ENCODE data around the gene SYCP2L. TPM values are rescaled to one million over a fixed set of nuclear protein-coding genes. Genes with fewer than 3 reads are reported as not detected.
"Not testable (repeated sequence)": the region's sequence is repeated elsewhere in the genome, so short reads cannot be mapped to it uniquely, and the experiment has no call there.

The SYCP2L gene
- total RNA-seq: 0.17 TPM in 1 of 2 replicates, not detected in the other

- peak; percentile 22 for DNase-seq
Measured at GRCh38 chr6:10886691-10887502, at the start of gene SYCP2L. TSS of gene SYCP2L (plus strand) at chr6:10887052. CDS start at chr6:10887127, 75 bp downstream.

- peak; percentile 18 for DNase-seq
Measured at GRCh38 chr6:10837622-10837994, 49.2 kb upstream of the SYCP2L start.

GRCh38 chr6:10837995-10838793 lies 48.7 kb upstream of the SYCP2L start, which contains the start of gene MAK:
TSS of gene MAK (minus strand) at chr6:10838539. CDS start at chr6:10830648, 7,891 bp downstream.
- peak; percentile 81 for DNase-seq

GRCh38 chr6:10838794-10839333 lies 48.0 kb upstream of the SYCP2L start:
- no peak for DNase-seq

GRCh38 chr6:10843554-10843953 lies 43.3 kb upstream of the SYCP2L start:
- no peak for DNase-seq

- peak; percentile 25 for DNase-seq
Measured at GRCh38 chr6:10847684-10848083, 39.2 kb upstream of the SYCP2L start.

- no peak for DNase-seq
Measured at GRCh38 chr6:10849901-10850300, 37.0 kb upstream of the SYCP2L start.

DNA sequence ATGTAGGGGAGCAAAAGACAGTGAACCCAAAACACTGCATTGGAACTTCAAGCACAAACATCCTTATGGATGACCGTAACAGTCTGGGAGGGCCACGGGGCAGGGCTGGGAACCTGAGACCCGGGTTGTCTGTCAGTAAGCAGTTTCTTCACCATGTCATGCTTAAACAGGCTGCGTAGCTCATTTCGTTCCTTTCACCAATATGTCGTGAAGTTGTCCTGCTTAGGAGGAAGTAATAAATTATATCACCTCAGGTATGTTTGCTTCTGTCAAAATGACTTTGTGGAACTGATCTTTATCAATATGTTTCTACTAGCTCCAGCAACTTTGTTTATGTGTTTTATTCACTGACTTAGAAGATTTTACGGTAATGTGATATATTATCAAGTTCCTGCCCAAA lies 36.1 kb upstream of the SYCP2L start:
- DNase-seq: no peak

DNA sequence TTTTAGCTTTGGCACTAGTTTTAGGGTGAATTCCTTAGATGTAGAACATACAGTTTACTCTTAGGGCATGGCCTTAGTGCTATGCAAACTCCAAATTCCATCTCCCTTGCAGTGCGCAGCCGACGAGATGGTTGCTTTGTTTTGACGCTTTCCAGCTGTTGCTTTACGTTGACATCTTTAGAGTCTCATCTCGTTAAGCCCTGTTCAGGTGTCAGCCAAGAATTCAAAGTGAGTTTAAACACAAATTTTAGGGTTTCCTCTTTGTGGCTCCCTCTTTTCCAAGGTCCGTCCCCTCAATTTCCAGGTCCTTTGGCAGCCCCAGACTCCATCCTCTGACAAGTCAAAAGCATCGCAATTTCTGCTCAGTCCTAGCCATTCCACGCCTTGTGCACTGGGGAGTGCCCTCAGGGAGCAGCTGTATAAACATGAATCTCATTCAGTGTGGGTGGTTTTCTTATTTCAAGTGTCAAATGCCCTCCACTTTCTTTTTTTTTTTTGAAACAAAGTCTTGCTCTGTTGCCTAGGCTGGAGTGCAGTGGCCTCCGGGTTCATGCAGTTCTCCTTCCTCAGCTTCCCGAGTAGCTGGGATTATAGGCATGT lies 34.4 kb upstream of the SYCP2L start:
- no peak for DNase-seq

DNA sequence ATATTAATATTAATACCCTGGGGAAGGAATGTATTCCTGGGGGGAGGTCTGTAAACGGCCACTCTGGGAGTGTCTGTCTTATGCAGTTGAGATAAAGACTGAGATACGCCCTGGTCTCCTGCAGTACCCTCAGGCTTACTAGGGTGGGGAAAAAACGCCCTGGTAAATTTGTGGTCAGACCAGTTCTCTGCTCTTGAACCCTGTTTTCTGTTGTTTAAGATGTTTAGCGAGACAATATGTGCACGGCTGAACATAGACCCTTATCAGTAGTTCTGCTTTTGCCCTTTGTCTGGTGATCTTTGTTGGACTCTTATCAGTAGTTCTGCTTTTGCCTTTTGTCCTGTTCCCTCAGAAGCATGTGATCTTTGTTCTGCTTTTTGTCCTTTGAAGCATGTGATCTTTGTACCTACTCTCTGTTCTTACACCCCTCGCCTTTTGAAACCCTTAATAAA lies 33.0 kb upstream of the SYCP2L start:
- not testable (repeated sequence) for DNase-seq

- DNase-seq: no peak
Measured at GRCh38 chr6:10854922-10855632, 31.8 kb upstream of the SYCP2L start.

- no peak for DNase-seq
Measured at GRCh38 chr6:10857259-10857658, 29.6 kb upstream of the SYCP2L start.

GRCh38 chr6:10861086-10861485 lies 25.8 kb upstream of the SYCP2L start:
- DNase-seq: no peak

DNA sequence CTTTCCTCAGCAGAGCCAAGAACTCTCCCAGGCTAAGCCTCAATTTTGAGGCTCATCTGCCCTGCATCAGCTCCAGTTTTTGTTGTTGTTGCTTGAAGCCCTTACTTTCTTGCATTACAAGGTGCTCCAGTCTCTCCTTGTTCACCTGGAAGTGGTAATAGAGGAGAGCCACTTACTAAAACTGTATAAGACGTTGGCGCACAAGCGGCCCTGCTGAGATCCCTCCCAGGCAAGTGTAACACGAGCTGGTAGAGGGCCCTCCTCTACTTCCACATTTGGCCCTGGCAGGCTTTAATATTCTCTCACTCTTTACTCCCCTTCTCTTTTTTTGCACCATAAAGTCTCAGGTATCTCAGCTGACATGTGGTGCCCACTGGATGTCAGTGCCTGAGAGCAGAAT lies 24.5 kb upstream of the SYCP2L start:
- DNase-seq: no peak

GRCh38 chr6:10863031-10863430 lies 23.8 kb upstream of the SYCP2L start:
- DNase-seq: not testable (repeated sequence)

- DNase-seq: not testable (repeated sequence)
Measured at GRCh38 chr6:10866709-10867108, 20.1 kb upstream of the SYCP2L start.

DNA sequence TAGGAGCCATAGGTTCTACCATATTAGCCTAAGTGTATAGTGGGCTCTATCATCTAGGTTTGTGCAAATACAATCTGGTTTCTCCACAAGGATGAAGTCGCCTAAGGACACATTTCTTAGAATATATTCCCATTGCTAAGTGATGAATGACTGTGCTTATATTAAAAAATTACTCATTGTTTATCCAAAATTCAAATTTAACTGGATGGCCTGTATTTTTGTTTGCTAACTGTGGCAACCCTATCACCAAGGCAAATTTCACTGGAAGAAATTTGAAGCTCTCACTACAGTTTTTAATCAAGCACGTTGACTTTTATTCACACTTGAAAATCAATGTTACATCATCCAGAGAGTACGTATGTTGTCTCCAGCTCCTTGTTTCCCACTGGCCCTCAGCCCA lies 18.9 kb upstream of the SYCP2L start:
- no peak for DNase-seq

GRCh38 chr6:10873374-10873773 lies 13.5 kb upstream of the SYCP2L start:
- DNase-seq: no peak

DNA sequence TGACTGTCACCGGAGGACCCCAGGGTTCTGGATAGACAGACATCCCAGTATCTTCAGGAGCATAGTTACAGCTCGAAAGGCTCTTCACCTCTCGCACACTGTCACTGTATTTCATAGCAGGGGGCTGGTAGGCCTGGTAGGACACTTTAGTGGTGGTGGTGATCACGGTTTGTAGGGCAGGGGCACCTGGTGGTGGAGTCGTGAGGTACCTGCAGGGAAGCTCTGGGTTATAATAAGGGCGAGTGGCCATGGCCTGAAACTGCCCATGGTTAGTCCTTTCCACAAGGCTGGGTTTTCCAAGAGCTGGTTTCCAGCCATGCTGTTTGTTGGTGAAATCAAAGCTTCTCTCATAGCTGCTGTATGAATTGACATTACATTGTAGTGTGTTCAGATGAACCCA lies 12.6 kb upstream of the SYCP2L start:
- DNase-seq: no peak

GRCh38 chr6:10875026-10875425 lies 11.8 kb upstream of the SYCP2L start:
- DNase-seq: no peak

DNA sequence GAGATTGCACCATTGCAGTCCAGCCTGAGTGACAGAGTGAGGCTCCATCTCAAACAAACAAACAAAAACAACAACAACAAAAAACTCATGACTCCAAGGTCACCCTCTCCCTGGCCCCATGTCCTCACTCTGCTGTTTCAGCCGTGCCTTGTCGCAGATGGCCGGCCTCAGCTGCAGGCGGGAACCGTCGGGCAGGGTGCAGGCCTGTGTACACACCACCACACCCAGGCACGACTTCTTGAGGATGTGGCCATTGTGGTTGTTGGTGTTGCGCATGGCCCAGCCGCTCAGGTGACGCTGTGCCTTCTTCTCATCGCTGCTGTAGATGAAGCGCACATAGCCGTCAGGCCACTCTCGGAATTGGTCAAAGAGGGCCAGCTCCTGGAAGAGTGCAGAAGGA lies 9.8 kb upstream of the SYCP2L start:
- DNase-seq: no peak

GRCh38 chr6:10877871-10878270 lies 9.0 kb upstream of the SYCP2L start:
- no peak for DNase-seq

All from dermis blood vessel endothelial cell (primary cell).